ENCODE measurements around the gene UBAC1.
"Not testable (repeated sequence)": the region's sequence is repeated elsewhere in the genome, so short reads cannot be mapped to it uniquely, and the experiment has no call there.

DNA sequence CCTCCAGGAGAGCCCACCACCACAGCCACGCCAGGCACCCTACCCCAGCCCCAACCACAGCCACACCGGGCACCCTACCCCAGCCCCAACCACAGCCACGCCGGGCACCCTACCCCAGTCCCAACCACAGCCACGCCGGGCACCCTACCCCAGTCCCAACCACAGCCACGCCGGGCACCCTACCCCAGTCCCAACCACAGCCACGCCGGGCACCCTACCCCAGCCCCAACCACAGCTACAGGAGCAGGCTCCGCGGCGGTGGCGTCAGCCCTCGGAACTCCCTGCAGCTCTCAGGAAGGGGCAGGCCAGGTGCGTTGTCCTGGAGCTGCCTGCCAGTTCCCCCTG, 5.7 kb upstream of the UBAC1 start:
- TF ChIP-seq POLR2A, POLR2AphosphoS5 (IDR thresholded peaks at IDR 0.05; ENCODE audit: low read depth, low read length): not testable (repeated sequence)

Data from GM12892 (cell line).